Activated naive CD8-positive, alpha-beta T cell (primary cell): Measurements from ENCODE around the gene FOLR1.
"Not testable (repeated sequence)": the region's sequence is repeated elsewhere in the genome, so short reads cannot be mapped to it uniquely, and the experiment has no call there.

ENCODE experiments used
- H3K27ac Mint-ChIP-seq: one replicate; pipeline ENCODE4 v1.8.0; 2021; ENCODE audit warnings: mixed read lengths
- H3K27me3 Mint-ChIP-seq: one replicate; pipeline ENCODE4 v1.8.0; 2021; ENCODE audit warnings: mixed read lengths
- H3K36me3 Mint-ChIP-seq: one replicate; pipeline ENCODE4 v1.8.0; 2021; ENCODE audit warnings: mixed read lengths
- H3K4me1 Mint-ChIP-seq: one replicate; pipeline ENCODE4 v1.8.0; 2021; ENCODE audit warnings: low read depth, mixed read lengths
- H3K4me3 Mint-ChIP-seq: one replicate; pipeline ENCODE4 v1.8.0; 2021; ENCODE audit warnings: mild to moderate bottlenecking, mixed read lengths
- H3K9me3 Mint-ChIP-seq: one replicate; pipeline ENCODE4 v1.8.0; 2021; ENCODE audit warnings: low read depth, mixed read lengths

The FOLR1 gene

GRCh38 chr11:72191961-72192381 lies at the start of gene FOLR1:
TSS of gene FOLR1 (plus strand) at chr11:72192140. CDS start at chr11:72192174, 34 bp downstream.
- no peaks in the 10 kb centered on the region for H3K36me3 Mint-ChIP-seq

GRCh38 chr11:72142543-72142942 lies 49.4 kb upstream of the FOLR1 start:
- H3K4me1 Mint-ChIP-seq = peaks cover 11% of the 10 kb centered on the region
- H3K36me3 Mint-ChIP-seq, H3K27me3 Mint-ChIP-seq, H3K9me3 Mint-ChIP-seq, H3K4me3 Mint-ChIP-seq, H3K27ac Mint-ChIP-seq: not testable (repeated sequence)

More at GRCh38 chr11:72191961-72192381, at the start of gene FOLR1:
- Mint-ChIP-seq H3K9me3 (no peaks in the 10 kb centered on the region), H3K27me3 (no peaks in the 10 kb centered on the region), H3K4me1 (no peaks in the 10 kb centered on the region), H3K4me3 (no peak within 1 kb of the TSS), H3K27ac (no peak within 1 kb of the TSS)

- Mint-ChIP-seq H3K27me3 (no peaks in the 10 kb centered on the region), H3K4me3 (no peak overlapping the region), H3K27ac (no peak overlapping the region), H3K36me3 (no peaks in the 10 kb centered on the region), H3K9me3 (no peaks in the 10 kb centered on the region), H3K4me1 (peaks cover 11% of the 10 kb centered on the region)
These were observed 47.0 kb upstream of the FOLR1 start for GRCh38 chr11:72144807-72145565.

DNA sequence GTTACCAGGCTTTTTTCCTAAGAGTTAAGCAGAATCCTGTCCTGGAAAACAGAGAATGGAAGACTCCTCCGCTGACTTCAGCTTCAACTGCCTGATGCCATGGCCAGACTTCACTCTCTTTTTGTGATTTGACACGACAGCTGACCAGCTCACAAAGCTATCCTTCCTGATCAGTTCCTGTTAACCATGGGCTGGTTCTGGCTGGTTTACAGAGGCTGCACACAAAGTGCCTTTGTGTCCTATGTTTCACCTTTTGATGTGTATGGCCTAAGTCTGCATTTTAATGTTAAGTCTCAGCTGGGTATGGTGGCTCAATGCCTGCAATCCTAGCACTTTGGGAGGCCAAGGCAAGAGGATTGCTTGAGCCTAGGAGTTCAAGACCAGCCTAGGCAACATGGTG lies 45.3 kb upstream of the FOLR1 start:
- Mint-ChIP-seq H3K27me3 (peaks cover 2% of the 10 kb centered on the region), H3K27ac (no peak overlapping the region), H3K4me3 (no peak overlapping the region), H3K36me3 (no peaks in the 10 kb centered on the region), H3K4me1 (peaks cover 4% of the 10 kb centered on the region), H3K9me3 (no peaks in the 10 kb centered on the region)

GRCh38 chr11:72150882-72151281 lies 41.1 kb upstream of the FOLR1 start:
- peaks cover 2% of the 10 kb centered on the region for H3K27me3 Mint-ChIP-seq
- no peaks in the 10 kb centered on the region for H3K36me3 Mint-ChIP-seq
- no peak overlapping the region for H3K27ac Mint-ChIP-seq
- H3K4me1 Mint-ChIP-seq = no peaks in the 10 kb centered on the region
- no peak overlapping the region for H3K4me3 Mint-ChIP-seq
- H3K9me3 Mint-ChIP-seq = no peaks in the 10 kb centered on the region

DNA sequence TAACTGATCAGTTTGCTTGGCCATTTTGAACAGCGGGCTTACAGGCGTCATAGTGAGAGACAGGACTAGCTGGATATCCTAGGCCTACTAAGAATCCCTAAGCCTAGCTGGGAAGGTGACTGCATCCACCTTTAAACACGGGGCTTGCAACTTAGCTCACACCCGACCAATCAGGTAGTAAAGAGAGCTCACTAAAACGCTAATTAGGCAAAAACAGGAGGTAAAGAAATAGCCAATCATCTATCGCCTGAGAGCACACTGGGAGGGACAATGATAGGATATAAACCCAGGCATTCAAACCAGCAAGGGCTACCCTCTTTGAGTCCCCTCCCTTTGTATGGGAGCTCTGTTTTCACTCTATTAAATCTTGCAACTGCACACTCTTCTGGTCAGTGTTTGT lies 38.1 kb upstream of the FOLR1 start:
- not testable (repeated sequence) for H3K4me3 Mint-ChIP-seq, H3K27me3 Mint-ChIP-seq, H3K9me3 Mint-ChIP-seq, H3K27ac Mint-ChIP-seq, H3K36me3 Mint-ChIP-seq, H3K4me1 Mint-ChIP-seq

DNA sequence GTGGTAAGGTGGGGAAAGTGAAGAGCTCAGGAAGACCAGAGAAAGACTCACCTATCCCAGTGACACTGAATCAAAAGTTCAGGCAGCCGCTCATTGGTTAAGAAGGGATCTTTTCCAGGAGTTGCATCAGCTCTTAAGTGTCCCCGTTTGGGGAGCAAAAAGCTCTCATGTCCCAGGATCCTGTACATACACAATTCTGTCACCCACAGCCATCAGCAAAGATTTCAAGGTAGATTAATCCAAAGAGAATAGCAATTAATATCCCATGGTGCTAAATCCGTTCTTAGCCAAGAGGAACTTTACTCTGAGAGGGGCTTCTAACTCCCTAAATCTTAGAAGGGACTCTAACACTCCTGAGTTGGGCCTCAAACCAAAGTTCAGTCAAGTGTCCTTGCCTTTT lies 37.1 kb upstream of the FOLR1 start:
- H3K27ac Mint-ChIP-seq = no peak overlapping the region
- peaks cover 7% of the 10 kb centered on the region for H3K27me3 Mint-ChIP-seq
- H3K4me1 Mint-ChIP-seq = no peaks in the 10 kb centered on the region
- no peaks in the 10 kb centered on the region for H3K9me3 Mint-ChIP-seq
- H3K36me3 Mint-ChIP-seq = no peaks in the 10 kb centered on the region
- no peak overlapping the region for H3K4me3 Mint-ChIP-seq

- Mint-ChIP-seq H3K27me3 (peaks cover 7% of the 10 kb centered on the region), H3K4me1 (no peaks in the 10 kb centered on the region), H3K4me3 (no peak overlapping the region), H3K36me3 (no peaks in the 10 kb centered on the region), H3K27ac (no peak overlapping the region), H3K9me3 (no peaks in the 10 kb centered on the region)
These were observed 36.2 kb upstream of the FOLR1 start for GRCh38 chr11:72155751-72156150.

GRCh38 chr11:72157131-72157530 lies 34.8 kb upstream of the FOLR1 start:
- no peaks in the 10 kb centered on the region for H3K9me3 Mint-ChIP-seq
- no peaks in the 10 kb centered on the region for H3K4me1 Mint-ChIP-seq
- no peak overlapping the region for H3K27ac Mint-ChIP-seq
- no peak overlapping the region for H3K4me3 Mint-ChIP-seq
- peaks cover 9% of the 10 kb centered on the region for H3K27me3 Mint-ChIP-seq
- no peaks in the 10 kb centered on the region for H3K36me3 Mint-ChIP-seq

- H3K4me3 Mint-ChIP-seq = no peak overlapping the region
- H3K27me3 Mint-ChIP-seq = peaks cover 9% of the 10 kb centered on the region
- no peak overlapping the region for H3K27ac Mint-ChIP-seq
- no peaks in the 10 kb centered on the region for H3K36me3 Mint-ChIP-seq
- H3K4me1 Mint-ChIP-seq = no peaks in the 10 kb centered on the region
- H3K9me3 Mint-ChIP-seq = no peaks in the 10 kb centered on the region
These were observed 31.6 kb upstream of the FOLR1 start for GRCh38 chr11:72160319-72160718.

DNA sequence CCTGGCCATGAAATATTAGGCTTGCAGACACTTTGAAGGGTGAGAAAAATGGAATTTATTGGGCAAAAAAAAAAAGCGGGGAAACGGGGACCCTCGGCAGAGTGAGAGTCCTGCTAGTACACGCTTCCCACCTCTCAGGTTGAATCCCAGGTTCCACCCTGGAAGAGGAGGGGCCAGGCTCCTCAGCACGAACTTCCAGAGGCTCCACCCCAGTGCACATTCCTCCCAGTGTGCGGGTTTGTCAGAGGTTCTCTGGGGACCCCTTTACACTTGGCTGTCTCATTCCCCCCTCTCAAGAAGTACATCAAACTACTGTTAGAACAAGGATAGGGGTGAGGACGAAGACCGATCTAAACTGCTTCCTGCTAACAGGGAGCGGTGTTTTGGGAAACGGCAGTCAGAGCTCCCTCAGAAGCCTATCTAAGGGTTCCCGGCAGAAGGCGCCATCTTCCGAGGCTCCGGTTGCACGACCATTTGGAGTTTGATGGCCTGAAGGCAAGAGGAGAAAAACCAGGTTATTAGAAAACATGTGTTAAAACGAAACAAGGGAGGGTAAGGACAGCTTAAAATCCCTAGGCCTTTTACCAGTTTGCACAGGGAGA lies 28.9 kb upstream of the FOLR1 start:
- Mint-ChIP-seq H3K27me3 (peaks cover 9% of the 10 kb centered on the region), H3K4me1 (no peaks in the 10 kb centered on the region), H3K9me3 (no peaks in the 10 kb centered on the region), H3K36me3 (no peaks in the 10 kb centered on the region), H3K27ac (no peak overlapping the region), H3K4me3 (no peak overlapping the region)

GRCh38 chr11:72164187-72164586 lies 27.8 kb upstream of the FOLR1 start:
- H3K27me3 Mint-ChIP-seq, H3K27ac Mint-ChIP-seq, H3K4me3 Mint-ChIP-seq, H3K4me1 Mint-ChIP-seq, H3K9me3 Mint-ChIP-seq, H3K36me3 Mint-ChIP-seq: not testable (repeated sequence)

DNA sequence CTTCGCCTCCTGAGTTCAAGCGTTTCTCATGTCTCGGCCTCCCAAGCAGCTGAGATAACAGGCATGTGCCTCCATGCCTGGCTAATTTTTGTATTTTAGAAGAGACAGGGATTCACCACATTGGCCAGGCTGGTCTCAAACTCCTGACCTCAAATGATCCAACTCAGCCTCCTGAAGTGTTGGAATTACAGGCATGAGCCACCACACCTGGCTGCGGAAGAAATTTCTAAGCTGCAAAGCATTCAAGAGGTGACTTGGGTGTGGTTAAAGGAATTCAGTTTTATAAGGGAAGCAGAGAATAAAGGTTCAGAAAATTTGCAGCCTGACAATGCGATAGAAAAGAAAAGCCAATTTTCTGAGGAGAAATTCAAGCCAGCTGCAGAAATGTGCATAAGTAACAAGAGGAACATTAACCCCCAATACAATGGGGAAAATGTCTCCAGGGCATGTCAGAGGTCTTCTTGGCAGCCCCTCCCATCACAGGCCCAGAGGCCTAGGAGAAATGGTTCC lies 22.8 kb upstream of the FOLR1 start:
- H3K4me3 Mint-ChIP-seq, H3K36me3 Mint-ChIP-seq, H3K4me1 Mint-ChIP-seq, H3K27me3 Mint-ChIP-seq, H3K9me3 Mint-ChIP-seq, H3K27ac Mint-ChIP-seq: not testable (repeated sequence)

DNA sequence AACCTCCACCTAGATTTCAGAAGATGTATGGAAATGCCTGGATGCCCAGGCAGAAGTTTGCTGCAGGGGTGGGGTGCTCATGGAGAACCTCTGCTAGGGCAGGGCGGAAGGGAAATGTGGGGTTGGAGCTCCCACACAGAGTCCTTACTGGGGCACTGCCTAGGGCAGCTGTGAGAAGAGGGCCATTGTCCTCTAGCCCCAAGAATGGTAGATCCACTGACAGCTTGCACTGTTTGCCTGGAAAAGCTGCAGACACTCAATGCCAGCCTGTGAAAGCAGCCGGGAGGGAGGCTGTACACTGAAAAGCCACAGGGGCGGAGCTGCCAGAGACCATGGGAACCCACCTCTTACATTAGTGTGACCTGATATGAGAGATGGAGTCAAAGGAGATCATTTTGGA lies 22.2 kb upstream of the FOLR1 start:
- not testable (repeated sequence) for H3K36me3 Mint-ChIP-seq, H3K9me3 Mint-ChIP-seq, H3K27ac Mint-ChIP-seq, H3K27me3 Mint-ChIP-seq, H3K4me1 Mint-ChIP-seq, H3K4me3 Mint-ChIP-seq

- not testable (repeated sequence) for H3K9me3 Mint-ChIP-seq, H3K27ac Mint-ChIP-seq, H3K36me3 Mint-ChIP-seq, H3K4me3 Mint-ChIP-seq, H3K4me1 Mint-ChIP-seq, H3K27me3 Mint-ChIP-seq
These were observed 19.9 kb upstream of the FOLR1 start for GRCh38 chr11:72172043-72172442.

DNA sequence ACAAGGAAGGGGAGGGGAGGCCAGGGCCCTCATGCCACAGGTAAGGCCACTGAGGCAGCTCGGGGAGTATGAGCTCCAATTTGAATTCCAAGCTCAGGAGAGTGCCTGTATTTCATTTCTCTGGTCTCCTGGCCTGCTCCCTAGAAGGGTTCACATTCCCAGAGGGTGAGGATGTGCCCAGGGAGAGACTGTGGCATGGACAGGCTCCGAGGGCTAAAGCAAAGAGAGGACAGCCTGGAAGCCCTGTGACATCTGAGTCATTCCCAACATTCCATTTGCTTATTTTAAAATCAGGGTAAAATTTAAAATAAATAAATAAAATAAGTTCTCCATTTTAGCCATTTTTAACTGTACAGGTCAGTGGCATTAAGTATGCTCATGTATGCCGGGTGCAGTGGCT lies 18.6 kb upstream of the FOLR1 start:
- no peaks in the 10 kb centered on the region for H3K4me1 Mint-ChIP-seq
- H3K9me3 Mint-ChIP-seq = no peaks in the 10 kb centered on the region
- H3K27ac Mint-ChIP-seq = no peak overlapping the region
- no peak overlapping the region for H3K4me3 Mint-ChIP-seq
- H3K36me3 Mint-ChIP-seq = no peaks in the 10 kb centered on the region
- no peaks in the 10 kb centered on the region for H3K27me3 Mint-ChIP-seq
